OCI-LY7 (cell line): ENCODE measurements around the gene ELF4. TPM values are rescaled to one million over a fixed set of nuclear protein-coding genes. Genes with fewer than 3 reads are reported as not detected.

Experiments used
- BruUV-seq: library from RNA; stranded (reverse); fragments of 400-500 nt; replicated peaks from 2 replicates; lab custom pipeline; 2021; lab: Mats Ljungman, UMichigan
- CTCF ChIA-PET: fragments of 300-600 bp; sonication (Branson Sonifier 250); formaldehyde crosslinking; loops from one replicate; lab custom pipeline; 2022; ENCODE audit warnings: antibody characterized with exemption; ENCODE audit not compliant: unreplicated experiment; lab: Charles Lee
- POLR2A ChIA-PET: fragments of 300-600 bp; sonication (Branson Sonifier 250); formaldehyde crosslinking; loops from one replicate; lab custom pipeline; 2022; ENCODE audit warnings: antibody characterized with exemption; lab: Charles Lee
- DNase-seq: peaks from one replicate; pipeline ENCODE4 v3.0.0-alpha.2; 2015; ENCODE audit warnings: low spot score
- H2AFZ ChIP-seq: fragments of 200-600 bp; sonication (generic), shearing (Covaris generic); 2 replicates; pipeline ENCODE4 v1.6.1; 2014; ENCODE audit warnings: mild to moderate bottlenecking, antibody characterized with exemption, low read length, moderate library complexity
- H3K27ac ChIP-seq: fragments of 200-600 bp; sonication (generic); 2 replicates; pipeline ENCODE4 v1.5.1; 2014; ENCODE audit warnings: mixed run types, low read depth, mild to moderate bottlenecking, moderate library complexity, low read length, inconsistent platforms; ENCODE audit not compliant: poor library complexity, severe bottlenecking
- H3K36me3 ChIP-seq: fragments of 200-600 bp; sonication (generic); 2 replicates; pipeline ENCODE4 v1.6.1; 2014; ENCODE audit warnings: mild to moderate bottlenecking, antibody characterized with exemption, low read length, moderate library complexity, mixed read lengths; ENCODE audit not compliant: insufficient read depth
- H3K4me1 ChIP-seq: fragments of 200-600 bp; sonication (generic); 2 replicates; pipeline ENCODE4 v1.5.1; 2014; ENCODE audit warnings: mild to moderate bottlenecking, low read length; ENCODE audit not compliant: insufficient read depth, poor library complexity, severe bottlenecking
- H3K4me2 ChIP-seq: fragments of 200-600 bp; sonication (generic); 2 replicates; pipeline ENCODE4 v1.6.1; 2014; ENCODE audit warnings: mild to moderate bottlenecking, low read length
- H3K4me3 ChIP-seq: fragments of 200-600 bp; sonication (generic); 2 replicates; pipeline ENCODE4 v1.5.1; 2014; ENCODE audit warnings: mild to moderate bottlenecking, low read depth, low read length; ENCODE audit not compliant: poor library complexity, severe bottlenecking
- H3K79me2 ChIP-seq: fragments of 200-600 bp; sonication (generic); 2 replicates; pipeline ENCODE4 v1.6.1; 2016; ENCODE audit warnings: low read depth, mild to moderate bottlenecking, low read length, moderate library complexity, mixed read lengths; ENCODE audit not compliant: insufficient read depth
- H3K9me2 ChIP-seq: fragments of 200-600 bp; sonication (generic); 2 replicates; pipeline ENCODE4 v1.6.1; 2016; ENCODE audit warnings: mild to moderate bottlenecking, low read length, mixed read lengths; ENCODE audit not compliant: insufficient read depth
- H3K9me3 ChIP-seq: fragments of 200-600 bp; sonication (generic); 2 replicates; pipeline ENCODE4 v1.6.1; 2014; ENCODE audit warnings: mild to moderate bottlenecking, mixed run types, low read length, mixed read lengths
- H4K20me1 ChIP-seq: fragments of 200-600 bp; sonication (generic); 2 replicates; pipeline ENCODE4 v1.6.1; 2014; ENCODE audit warnings: mild to moderate bottlenecking, antibody characterized with exemption, low read length, moderate library complexity, mixed read lengths; ENCODE audit not compliant: insufficient read depth
- EZH2phosphoT487 ChIP-seq: fragments of 200-600 bp; sonication (generic); IDR thresholded peaks from 2 replicates; pipeline ENCODE4 v1.6.1; 2018; ENCODE audit warnings: low read depth, borderline replicate concordance, mild to moderate bottlenecking, mixed run types, antibody characterized with exemption, low read length, moderate library complexity, mixed read lengths
- intact Hi-C: fragments of 100-400 bp; cut with micrococcal nuclease; formaldehyde crosslinking; loops from one replicate; pipeline ENCODE4 v1.10.0; 2022; ENCODE audit not compliant: unreplicated experiment
- total RNA-seq, 2 experiments: library from RNA; depleted of rRNA in 1 of 2; stranded (reverse); fragments of >200 nt in 1 of 2; shearing (Covaris generic) in 1 of 2; gene quantifications; 2 replicates each; pipeline ENCODE4 v1.2.3, GENCODE V29; 2014 to 2022
- TF ChIP-seq, protein P1 (sequence below): fragments of 200-600 bp; sonication (generic); conservative IDR thresholded peaks from 2 replicates; pipeline ENCODE4 v1.5.1; 2014; ENCODE audit warnings: mild to moderate bottlenecking, antibody characterized with exemption, low read length, moderate library complexity, mixed read lengths

The ELF4 gene
- total RNA-seq, 2 experiments from 2014 or later = 15.0 to 27.3 TPM

DNA sequence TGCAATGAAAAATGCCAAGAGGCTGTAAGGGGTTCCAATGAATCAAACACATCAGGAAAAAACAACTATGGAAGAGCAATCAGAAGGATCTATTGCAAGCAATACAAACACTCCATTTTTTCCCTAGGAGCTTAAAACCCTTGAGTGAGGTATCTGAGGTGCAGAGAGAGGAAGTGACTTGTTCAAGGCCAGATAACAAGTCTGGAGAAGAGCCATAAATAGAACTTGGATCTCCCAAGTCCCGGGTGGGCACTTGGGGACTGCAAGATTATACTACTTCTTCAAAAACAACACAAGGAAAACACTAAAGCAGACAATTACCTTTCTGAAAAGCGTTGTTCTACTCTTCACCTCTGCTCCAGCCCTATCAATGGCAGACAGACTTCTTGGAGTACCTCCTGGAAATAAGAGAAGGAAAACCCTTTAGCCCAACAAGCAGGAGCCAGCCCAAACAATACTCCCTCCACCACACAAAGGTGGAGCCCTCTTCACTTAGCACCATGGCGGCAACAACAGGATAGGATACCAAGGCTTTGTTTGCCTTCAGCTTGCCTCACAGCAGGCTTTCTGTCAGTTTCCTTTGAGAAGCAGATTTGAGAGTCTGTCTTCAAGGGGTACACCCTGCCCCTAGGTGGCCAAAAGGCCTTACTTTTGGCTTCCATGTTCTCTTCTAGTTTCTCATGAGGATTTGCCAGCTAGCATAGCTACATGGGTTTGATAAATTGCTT lies 29.3 kb upstream of the ELF4 start:
- no peak for TF ChIP-seq EZH2phosphoT487
- TF ChIP-seq, protein P1, sequence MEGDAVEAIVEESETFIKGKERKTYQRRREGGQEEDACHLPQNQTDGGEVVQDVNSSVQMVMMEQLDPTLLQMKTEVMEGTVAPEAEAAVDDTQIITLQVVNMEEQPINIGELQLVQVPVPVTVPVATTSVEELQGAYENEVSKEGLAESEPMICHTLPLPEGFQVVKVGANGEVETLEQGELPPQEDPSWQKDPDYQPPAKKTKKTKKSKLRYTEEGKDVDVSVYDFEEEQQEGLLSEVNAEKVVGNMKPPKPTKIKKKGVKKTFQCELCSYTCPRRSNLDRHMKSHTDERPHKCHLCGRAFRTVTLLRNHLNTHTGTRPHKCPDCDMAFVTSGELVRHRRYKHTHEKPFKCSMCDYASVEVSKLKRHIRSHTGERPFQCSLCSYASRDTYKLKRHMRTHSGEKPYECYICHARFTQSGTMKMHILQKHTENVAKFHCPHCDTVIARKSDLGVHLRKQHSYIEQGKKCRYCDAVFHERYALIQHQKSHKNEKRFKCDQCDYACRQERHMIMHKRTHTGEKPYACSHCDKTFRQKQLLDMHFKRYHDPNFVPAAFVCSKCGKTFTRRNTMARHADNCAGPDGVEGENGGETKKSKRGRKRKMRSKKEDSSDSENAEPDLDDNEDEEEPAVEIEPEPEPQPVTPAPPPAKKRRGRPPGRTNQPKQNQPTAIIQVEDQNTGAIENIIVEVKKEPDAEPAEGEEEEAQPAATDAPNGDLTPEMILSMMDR = no peak
- no peaks in the 10 kb centered on the region for H4K20me1 ChIP-seq
- ChIA-PET POLR2A (interaction anchor here (0.5 kb wide), 1 partner anchor 62 kb away, joined by 3 read pairs; no protein-coding TSS in a partner anchor), CTCF (interaction anchor here (0.5 kb wide), 1 partner anchor 359 kb away, joined by 3 read pairs; no protein-coding TSS in a partner anchor)
- no peak overlapping the region for H2AFZ ChIP-seq
- H3K79me2 ChIP-seq = no peaks in the 10 kb centered on the region
- no peak for DNase-seq
- H3K9me3 ChIP-seq = no peaks in the 10 kb centered on the region
- no peaks in the 10 kb centered on the region for H3K9me2 ChIP-seq
- BruUV-seq = no TSS peak
- H3K4me2 ChIP-seq = no peak overlapping the region
- H3K4me3 ChIP-seq = no peak overlapping the region
- no peaks in the 10 kb centered on the region for H3K4me1 ChIP-seq
- peaks cover 66% of the 10 kb centered on the region for H3K36me3 ChIP-seq
- H3K27ac ChIP-seq = no peak overlapping the region
- intact Hi-C loops = loop anchor here (5.0 kb wide), 1 partner anchor 53 kb away; no protein-coding TSS in a partner anchor

DNA sequence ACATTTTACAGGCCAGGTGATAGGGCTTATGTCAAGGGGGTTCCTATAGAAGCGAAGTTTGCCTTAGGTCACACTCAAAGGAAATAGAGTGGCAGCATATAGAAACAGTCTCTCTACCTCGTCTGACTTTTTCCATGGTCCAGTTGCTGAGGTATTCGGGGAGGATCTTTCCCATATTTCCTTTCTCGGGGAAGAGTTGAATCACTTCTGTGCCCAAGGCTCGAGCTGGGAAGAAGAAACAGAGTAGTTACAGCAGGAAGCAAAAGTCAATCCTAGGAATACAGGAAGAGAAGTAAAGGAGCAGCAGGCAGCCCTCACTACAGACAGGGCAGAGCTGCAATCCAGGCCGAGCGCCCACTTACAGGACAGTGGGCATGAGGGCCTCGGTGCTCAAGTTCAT lies 26.7 kb upstream of the ELF4 start:
- H3K4me3 ChIP-seq = no peak overlapping the region
- H2AFZ ChIP-seq = no peak overlapping the region
- H3K79me2 ChIP-seq = no peaks in the 10 kb centered on the region
- H3K27ac ChIP-seq = no peak overlapping the region
- TF ChIP-seq, protein P1 = no peak
- TF ChIP-seq EZH2phosphoT487 = no peak
- H3K4me1 ChIP-seq = no peaks in the 10 kb centered on the region
- intact Hi-C loops = loop anchor here (5.0 kb wide), 1 partner anchor 55 kb away; no protein-coding TSS in a partner anchor
- ChIA-PET POLR2A (no interaction called here), CTCF (no interaction called here)
- no peak overlapping the region for H3K4me2 ChIP-seq
- H3K9me2 ChIP-seq = no peaks in the 10 kb centered on the region
- H4K20me1 ChIP-seq = no peaks in the 10 kb centered on the region
- BruUV-seq = no TSS peak
- no peak for DNase-seq
- H3K36me3 ChIP-seq = peaks cover 54% of the 10 kb centered on the region
- H3K9me3 ChIP-seq = no peaks in the 10 kb centered on the region

DNA sequence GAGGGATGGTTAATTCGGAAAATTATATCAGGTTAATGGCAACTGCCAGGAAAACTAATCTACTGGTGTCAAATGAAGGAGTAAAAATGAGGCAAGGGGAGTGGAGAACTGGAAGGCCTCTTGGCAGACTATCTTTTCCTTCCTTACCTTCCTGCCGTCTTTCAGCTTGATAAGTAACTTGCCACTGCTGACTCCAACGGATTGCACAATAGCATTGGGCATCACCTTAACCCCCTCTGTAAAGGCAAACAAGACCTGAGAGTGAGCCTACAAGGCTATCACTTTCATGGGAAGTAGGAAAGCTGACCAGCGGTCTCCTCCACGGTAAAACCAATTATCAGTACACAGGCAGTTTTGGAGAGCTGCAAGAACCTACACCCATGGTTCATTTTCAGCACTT lies 26.2 kb upstream of the ELF4 start:
- H3K36me3 ChIP-seq = peaks cover 51% of the 10 kb centered on the region
- H3K9me3 ChIP-seq = no peaks in the 10 kb centered on the region
- intact Hi-C loops = loop anchor here (5.0 kb wide), 1 partner anchor 56 kb away; no protein-coding TSS in a partner anchor
- no peak overlapping the region for H2AFZ ChIP-seq
- no TSS peak for BruUV-seq
- no peak for TF ChIP-seq EZH2phosphoT487
- TF ChIP-seq, protein P1 = no peak
- DNase-seq = no peak
- ChIA-PET POLR2A (no interaction called here), CTCF (no interaction called here)
- no peak overlapping the region for H3K4me2 ChIP-seq
- H3K9me2 ChIP-seq = no peaks in the 10 kb centered on the region
- H3K79me2 ChIP-seq = no peaks in the 10 kb centered on the region
- H3K4me1 ChIP-seq = no peaks in the 10 kb centered on the region
- H3K4me3 ChIP-seq = no peak overlapping the region
- no peaks in the 10 kb centered on the region for H4K20me1 ChIP-seq
- no peak overlapping the region for H3K27ac ChIP-seq
